Stimulated activated CD8-positive, alpha-beta memory T cell treated with anti-CD3 and anti-CD28 coated beads, Interleukin-4, amount 100 ng/mL, for 24 hours (primary cell): ENCODE measurements around the gene SLC24A3.

Experiments
- DNase-seq: peaks from one replicate; pipeline ENCODE4 v3.0.0-alpha.2; 2020; ENCODE audit warnings: low read depth

The SLC24A3 gene

DNA sequence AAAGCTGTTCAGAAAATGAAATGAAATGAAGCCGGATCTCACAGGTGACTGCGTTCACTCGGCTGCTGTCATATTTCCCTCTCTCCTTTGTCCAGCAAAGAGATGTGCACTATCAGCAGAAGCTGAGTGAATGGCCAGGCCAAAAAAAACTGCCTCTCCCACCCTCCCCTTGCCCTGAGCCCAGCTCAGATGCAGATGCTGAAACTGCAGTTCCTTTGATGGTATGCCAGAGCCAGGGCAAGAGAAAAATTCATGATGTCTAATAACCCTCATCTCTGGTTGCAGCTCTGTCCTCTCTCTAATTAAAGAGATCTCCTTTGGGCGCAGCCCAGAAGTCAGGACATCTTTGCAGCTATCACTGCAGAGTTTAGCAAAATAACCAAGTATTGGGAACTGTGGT is 335.1 kb downstream of the SLC24A3 start:
- no peak for DNase-seq

DNA sequence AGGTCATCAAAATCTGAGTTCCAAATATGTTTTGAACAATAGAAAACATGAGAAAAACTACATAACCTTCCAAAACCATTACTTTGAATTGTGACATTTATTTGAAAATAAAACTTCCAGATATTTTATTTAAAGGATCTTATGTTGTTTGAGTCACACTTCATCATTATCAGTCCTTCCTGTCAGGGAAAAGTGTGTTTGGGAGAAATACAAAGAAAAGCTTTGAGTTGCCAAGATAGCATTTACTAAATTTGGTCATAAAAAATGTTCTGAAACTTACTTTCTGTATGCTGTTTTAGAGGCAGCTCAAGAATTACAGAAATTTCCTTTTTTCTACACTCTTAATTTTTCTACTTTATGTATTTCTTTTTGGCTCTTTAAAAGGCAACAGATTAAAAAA is 337.5 kb downstream of the SLC24A3 start:
- no peak for DNase-seq

DNA sequence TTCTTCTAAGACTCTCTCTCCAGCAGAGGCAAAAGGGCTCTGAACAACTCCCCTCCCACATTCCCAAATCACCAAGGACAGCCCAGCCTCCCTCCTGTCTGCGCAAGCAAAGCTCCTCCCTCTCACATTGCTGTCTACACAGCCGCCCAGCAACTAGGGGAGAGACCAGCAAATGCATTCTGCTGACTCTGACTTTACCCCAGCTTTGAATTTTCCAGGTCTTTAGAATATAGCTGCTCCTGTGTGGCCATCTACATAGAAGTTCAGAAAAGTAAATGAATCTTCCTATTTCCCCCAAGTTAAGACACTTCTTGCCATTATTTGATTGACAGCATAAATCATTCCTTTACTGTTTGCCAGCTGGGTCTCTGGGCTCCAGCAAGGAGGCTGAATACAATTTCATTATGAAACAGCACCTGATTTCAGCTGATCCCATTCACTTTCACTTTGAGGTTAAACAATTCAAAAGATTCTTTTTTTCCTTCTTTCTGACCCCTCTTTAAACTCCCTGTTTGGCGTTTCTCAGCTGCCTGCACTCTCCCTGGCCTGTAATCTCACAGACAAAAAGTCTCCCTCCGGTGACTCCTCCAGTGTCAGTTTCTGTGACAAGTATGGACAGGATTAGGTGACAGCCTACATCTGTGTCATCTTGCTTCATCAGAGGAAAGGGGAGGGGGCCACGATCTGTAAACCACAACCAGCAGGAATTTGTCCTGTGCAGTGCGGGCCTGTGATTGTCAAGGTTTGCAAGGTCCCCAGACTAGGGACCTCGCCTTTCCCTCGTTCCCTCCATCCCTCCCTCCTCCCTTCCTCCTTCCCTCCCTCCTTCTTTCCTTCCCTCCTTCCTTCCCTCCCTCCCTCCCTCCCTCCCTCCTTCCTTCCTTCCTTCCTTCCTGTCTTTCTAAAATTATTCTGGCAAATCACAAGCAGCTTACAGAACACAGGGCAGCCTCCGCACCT is 340.1 kb downstream of the SLC24A3 start:
- DNase-seq, result no peak

DNA sequence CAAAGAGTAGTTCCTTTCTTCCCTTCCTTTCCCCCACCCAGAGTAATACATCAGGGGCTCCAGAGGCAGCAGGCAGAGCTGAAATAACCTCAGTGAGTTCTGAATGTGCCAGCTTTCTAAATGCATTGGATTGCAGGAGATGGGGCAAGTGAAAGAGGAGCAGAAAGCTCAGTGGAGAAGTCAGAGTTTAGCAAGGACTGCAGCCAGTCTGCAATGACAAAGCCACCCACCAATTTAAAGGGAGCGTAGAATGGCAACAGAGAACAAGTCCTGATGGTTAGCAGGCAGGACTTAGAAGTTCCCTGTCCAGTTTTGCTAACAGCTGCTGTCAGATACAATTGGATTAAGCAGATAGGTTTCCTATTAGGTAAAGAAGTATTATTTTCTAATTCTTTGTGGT is 342.2 kb downstream of the SLC24A3 start:
- no peak for DNase-seq

DNA sequence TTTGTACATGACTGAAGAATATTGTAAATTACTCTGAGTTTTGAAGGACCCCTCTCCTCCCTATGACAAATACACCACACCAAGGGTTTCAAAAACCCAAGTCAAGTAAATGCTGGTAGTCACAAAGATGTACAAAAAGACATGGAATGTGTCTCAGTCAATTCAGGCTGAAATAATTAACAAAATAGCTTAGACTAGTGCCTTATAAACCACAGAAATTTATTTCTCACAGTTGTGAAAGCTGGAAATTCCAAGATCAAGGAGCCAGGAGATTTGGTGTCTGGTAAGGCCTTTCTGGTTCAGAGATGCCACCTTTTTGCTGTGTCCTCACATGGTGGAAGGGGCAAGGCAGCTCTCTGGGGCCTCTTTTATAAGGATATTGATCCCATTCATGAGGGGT is 343.3 kb downstream of the SLC24A3 start:
- no peak for DNase-seq

DNA sequence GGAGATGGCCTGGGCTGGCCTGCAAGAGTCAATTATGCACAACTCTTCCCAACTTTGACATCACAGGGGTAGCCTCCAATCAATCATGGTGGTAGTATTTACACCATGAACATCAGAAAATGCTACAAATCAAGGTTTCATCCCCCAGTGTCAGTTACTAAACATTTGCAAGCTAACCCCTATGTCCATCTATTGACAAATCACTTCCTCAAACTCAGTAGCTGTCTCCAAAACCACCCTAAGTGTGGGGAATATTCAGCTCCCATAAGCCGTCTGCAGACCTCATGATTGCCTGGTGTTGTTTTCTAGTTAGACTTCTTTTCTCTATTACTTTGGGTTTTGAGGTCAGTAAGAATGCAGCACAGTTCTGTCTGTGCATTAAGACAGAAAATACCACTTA is 344.8 kb downstream of the SLC24A3 start:
- no peak for DNase-seq

DNA sequence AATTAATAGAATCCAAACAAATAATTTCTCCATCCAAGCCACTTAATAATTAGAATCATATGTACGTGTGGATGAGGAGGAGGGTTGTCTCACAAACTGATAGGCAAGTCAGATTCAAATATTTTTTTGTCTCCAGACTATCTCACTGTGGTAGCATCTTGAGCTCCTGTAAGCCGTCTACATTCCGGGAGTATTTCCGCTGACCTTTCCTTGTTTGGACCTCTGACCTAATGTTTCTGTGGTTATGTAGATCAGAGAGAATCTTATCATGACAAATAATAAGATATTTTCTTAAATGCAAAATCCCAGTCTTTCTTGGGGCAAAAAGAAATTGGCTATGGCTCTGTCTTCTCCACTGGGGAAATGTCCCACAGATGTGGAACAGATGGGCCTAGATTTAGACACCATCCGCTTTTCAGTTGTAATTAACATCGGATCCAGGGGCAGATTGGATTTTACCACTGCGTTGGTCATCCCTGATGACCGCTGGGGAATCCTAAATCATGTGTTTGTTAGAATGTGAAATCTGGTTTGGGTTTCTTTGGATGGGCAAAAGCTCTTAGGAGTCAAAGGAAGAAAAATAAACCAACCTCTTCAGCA is 348.5 kb downstream of the SLC24A3 start:
- no peak for DNase-seq

DNA sequence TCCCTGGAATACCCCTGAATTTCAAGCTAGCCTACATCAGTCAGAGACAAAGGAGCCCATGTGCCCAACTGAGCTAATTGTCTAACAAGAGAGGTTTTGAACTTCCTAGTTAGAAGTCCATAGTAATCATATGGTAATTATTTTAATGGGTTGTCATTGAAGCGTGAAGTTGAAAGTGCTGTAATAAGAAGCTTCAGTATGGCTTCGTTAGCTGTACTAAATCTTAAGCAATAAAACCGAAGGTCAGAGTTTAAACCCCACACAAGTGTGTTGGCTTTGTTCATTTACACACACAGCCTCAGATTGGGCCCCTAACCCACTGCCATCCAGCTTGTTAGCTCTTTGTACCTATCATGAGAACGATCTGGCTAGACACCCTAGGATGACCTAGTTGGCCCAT is 350.0 kb downstream of the SLC24A3 start:
- no peak for DNase-seq

DNA sequence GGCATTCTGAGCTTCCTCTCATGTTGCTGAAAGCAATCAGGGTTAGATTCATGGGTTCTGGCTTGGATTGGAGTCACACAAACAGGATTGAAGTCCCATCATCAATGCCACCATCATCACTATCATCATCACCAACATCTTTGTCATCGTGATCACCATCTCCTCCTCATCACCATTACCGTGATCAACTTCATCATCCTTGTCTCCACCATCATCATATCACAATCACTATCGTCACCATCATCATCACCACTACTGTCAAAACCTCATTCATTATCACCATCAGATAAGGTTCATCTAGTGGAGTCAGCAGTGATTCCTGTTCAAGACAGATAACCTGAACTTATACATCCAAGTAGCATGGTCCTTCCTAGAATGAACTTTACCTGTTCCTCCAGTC is 351.8 kb downstream of the SLC24A3 start:
- no peak for DNase-seq

DNA sequence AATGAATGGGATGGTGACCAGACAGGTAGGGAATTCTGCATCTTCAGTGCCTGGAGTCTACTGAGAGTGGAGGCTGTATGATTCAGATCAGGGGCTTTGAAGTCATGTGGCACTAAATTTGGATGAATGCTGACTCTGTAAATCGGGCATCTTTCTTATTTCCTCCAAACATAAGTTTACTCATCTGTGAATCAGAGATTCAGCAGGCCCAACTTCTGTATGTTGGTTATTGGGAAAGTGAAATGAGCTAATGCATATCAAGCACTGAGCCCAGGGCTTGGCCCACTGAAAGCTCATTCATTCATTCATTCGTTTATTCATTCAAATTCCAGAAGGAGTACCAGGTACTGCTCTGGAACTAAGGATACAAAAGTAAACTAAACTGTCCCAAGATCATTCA is 353.3 kb downstream of the SLC24A3 start:
- no peak for DNase-seq

DNA sequence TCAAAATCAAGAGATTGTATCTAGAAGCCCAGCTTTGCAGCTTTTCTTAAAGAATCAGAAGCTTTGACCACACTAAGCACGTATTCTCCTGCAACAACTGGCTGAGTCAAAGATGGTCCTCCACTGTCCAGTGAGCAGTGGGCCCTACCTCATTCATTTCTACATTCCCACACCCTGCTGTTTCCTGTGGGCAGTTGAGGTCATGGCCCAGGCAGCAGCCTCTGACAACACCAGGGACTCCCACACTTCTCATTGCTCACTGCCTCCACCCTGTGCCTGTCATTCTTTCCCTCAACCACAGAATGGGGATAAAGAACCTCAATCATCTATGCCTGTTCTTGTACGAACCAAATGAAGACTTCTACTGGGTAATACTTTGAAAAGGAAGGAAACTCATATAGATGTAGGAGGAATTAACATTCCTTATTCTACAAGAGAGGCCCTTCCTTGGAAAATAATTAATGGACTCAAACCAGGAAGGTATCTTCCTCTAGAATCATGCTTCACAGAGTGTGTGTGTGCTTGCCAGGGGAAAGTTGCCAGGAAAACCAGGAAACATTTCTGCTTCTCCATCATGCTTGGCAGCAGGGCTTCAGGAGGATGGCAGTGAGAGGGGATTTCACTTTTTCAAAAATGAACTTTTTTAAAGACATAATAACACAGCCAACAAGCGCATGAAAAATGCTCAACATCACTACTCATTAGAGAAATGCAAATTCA is 353.9 kb downstream of the SLC24A3 start:
- DNase-seq, result no peak

DNA sequence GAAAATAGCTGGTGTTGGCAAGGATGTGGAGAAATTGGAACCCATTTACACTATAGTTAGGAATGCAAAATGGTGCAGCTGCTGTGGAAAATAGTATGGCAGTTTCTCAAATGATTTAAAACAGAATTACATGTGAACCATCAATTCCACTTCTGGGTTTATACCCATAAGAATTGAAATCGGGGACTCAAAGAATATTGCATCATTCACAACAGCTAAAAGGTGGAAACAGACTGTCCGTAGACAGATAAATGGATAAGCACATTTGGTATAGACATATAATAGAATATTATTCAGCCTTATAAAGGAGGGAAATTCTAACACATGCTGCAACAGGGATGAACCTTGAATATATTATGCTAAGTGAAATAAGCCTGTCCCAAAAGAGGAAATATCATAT is 355.7 kb downstream of the SLC24A3 start:
- DNase-seq, result no peak

DNA sequence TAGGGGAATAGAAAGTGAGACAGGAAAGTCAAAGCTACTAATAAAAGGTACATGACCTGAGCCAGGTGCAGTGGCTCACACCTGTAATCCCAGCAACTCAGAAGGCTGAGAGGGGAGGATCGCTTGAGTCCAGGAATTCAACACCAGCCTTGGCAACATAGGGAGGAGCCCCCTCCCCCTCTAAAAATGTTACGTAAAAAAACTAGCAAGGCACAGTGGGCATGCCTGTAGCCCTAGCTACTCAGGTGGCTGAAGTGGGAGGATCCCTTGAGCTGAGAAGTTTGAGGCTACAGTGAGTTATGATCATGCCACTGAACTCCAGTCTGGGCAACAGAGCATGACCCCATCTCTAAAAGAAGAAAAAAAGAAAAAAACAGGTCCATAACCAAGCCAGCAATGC is 359.6 kb downstream of the SLC24A3 start:
- DNase-seq, result no peak

DNA sequence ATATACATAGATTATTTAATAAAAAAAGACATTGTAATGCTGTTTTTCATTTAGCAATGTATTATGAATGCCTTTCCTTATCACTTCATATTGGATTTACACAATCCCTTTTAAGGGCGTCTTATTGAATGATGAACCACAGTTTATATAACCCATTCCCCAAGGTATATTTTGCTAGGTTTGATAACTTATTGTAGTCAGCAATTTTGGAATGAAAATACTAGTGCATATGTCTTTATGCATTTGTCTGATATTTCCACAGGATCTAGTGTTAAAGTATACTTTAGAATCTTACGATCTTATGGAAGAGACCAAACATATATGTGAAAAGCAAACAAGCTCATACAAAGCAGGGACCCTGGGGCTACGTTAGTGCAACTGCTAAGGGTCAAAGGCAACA is 365.2 kb downstream of the SLC24A3 start:
- no peak for DNase-seq

DNA sequence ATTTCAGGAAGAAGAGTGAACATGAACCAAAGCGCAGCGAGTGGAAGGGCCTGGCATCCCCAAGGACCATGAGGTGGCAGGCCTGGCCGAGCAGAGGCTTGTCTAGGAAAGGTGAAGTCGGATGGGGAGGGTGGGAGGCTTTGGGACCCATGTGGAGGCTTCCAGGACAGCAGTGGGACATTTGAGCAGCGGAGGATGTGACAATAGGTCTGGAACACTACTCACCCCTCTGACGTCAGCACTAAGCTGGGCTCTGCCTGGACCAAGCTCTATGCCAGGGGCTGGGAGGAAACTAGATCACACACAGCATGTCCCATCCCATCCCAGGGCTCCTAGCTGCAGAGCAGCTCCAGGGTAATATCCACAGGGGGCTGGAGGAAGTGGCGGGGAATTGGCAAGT is 370.3 kb downstream of the SLC24A3 start:
- DNase-seq, result no peak

DNA sequence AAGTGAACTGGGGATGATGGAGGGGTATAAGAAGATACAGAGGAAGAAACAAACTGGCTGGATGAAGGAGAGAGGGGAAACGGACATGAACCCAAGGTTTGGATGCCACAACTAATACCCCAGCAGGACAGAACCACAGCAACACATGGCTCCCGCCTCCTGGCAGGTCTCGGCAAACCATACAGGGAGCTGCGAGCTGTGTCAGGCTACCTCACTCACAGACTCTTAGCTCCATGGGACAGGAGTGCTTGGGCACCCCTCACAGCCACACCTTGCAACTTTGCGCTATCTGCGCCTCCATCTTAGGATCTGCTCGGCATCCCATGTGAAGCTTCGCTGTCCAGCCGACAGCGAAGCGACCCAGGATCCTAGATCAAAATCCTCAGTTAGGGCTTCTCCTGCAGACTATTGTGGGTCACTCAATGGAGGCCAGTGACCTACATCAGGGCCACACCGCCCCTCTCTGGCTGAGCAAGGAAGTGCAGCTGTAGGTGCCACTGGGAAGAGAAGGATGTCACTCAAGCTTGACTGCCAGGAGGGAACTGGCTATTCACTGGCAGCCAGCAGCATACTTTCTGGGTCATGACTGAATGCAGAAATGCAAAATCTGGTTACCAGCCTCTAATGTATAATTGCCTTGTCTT is 371.2 kb downstream of the SLC24A3 start:
- peak; percentile 22 for DNase-seq

DNA sequence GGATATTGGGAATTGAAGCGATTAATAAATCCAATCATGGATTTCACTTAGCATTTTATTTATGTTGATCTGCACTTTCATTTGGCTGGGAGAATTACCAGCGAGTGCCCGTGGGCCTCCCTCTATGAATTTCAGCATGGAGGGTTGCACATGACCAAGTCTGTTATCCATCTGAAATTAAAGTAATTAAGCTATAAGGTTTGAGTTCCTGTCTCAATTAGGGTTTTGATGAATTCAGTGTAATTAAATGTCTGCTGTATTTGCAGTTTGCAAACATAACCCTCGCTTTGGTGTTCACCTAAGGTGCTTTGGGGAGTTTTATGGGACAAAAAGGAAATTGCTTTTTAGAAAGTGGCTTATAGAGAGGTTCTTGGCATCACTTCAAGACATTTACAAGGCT is 375.8 kb downstream of the SLC24A3 start:
- DNase-seq, result no peak

DNA sequence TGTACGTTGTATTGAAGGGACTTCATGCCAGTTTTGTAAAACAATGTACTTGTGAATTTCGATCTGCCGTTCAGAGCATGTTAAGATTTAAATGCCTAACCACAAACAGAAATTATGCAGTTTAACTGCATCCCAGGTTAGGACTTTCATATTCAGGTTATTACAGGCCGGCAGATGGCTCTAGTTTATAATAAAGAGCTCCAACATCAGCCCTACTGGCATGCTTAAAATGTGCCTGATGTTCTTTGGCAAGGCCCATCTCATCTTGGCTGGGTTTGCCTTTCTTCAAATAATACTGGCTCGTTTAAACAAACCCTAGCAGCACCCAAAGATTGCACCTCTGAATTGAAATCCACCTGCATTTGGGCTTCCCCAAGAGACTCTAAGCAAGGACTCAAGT is 376.3 kb downstream of the SLC24A3 start:
- no peak for DNase-seq

DNA sequence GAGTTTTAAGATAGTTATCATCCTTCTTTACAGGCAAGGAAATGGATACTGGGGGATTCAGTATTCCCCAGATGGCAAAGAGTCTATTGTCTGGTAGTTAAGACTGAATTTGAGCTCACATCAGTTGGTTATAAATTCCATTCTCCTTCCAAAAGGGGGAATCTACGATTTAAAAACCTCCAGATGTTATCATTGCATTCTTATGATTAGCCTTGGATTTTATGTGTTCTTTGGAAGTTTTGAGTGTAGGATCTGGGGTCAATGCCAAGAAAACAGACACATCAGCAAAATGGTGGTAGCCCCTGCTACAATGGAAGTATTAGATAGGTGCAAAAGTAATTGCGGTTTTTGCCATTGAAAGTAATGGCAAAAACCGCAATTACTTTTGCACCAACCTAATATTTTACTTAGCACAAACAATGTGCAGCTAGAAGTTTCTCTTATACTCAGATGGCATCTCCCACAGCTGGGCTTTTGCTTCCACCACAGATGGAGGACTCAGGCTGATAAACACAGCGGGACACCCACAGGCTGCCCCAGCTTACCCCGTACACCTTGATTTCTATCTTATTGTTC is 377.4 kb downstream of the SLC24A3 start:
- no peak for DNase-seq

DNA sequence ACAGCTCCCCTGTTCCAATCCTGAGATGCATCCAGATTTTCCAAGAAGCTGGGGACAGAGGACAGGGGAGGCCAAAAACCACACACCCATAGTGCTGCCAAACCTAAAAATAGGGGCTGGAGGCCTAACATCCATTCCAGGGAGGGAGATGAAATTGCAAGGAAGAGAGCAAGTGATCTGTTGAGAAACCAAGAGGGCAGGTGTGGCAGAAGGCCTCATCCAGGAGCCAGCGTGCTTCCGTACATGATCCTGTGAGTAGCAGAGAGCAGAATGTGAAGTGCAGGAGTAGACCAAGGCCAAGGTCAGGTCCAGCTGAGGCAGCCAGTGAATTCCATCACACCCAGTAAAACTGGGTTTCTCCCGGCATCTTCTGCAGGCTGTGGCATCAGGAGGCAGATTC is 377.9 kb downstream of the SLC24A3 start:
- DNase-seq, result no peak

DNA sequence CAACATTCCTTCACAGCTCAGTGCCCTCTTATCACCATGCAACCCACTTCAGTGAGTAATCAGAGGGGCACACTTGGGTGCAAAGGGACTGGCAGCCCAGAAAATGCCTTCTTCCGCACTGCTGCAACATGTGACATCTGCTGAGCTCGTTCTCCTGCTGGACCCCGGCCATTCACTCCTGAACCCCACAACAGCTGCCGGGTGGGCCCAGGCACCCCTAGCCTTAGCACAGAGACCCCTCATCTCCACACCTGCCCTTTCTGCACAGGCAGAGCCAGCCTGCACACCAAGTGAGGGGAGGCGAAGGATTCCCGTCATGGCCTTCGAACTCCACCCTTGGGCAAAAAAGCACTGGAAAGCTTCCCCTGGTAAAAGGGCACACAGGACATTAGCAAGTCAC is 381.3 kb downstream of the SLC24A3 start:
- no peak for DNase-seq

DNA sequence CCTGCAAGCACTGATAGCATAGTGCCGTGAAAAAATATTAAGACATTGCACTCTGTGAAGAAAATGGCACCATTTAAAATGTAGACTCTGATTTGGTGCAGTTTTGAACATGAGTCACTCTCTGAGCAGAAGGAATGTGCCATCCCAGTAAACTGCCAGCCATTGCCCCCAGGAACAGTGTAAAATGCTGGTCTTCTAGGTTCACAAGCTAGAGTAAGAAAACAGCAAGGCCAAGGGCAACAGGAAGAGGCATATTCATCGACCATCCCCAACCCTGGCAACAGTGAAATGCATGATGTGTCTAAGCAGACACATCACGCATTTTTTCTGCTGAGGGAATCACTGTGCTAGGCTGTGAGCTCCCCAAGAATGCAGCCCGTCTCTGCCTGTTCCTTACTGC is 382.5 kb downstream of the SLC24A3 start:
- DNase-seq, result no peak
